HepG2 (cell line): ENCODE measurements around the gene SLU7. TPM values are rescaled to one million over a fixed set of nuclear protein-coding genes. Genes with fewer than 3 reads are reported as not detected.

ENCODE experiments used
- ATAC-seq: fragments of 200-7000 bp; cut with Tn5 transposase; 3 replicates; pipeline ENCODE4 v1.9.1; 2020; ENCODE audit warnings: mild to moderate bottlenecking, moderate library complexity
- BruUV-seq: library from RNA; stranded (reverse); fragments of 400-500 nt; replicated peaks from 2 replicates; lab custom pipeline; 2021; lab: Mats Ljungman, UMichigan
- CTCF ChIA-PET: fragments of 300-600 bp; formaldehyde crosslinking; extraction: SDS; loops from one replicate; lab custom pipeline; 2021; ENCODE audit warnings: low total read pairs, inconsistent platforms, low intra/inter-chr PET ratio; lab: Yijun Ruan, JAX
- POLR2A ChIA-PET: fragments of 350-600 bp; sonication (Branson Sonifier 250); formaldehyde crosslinking; loops from one replicate; lab custom pipeline; 2020; ENCODE audit warnings: antibody characterized with exemption, inconsistent platforms; lab: Yijun Ruan, JAX
- DNase-seq: peaks from one replicate; pipeline ENCODE4 v3.0.0-alpha.2; 2015; ENCODE audit warnings: low spot score
- FAIRE-seq: peaks from 3 replicates; lab custom pipeline; 2011; peaks lifted over from hg19 to GRCh38; lab: Jason Lieb, UNC
- H2AFZ ChIP-seq: one replicate; pipeline ENCODE4 v1.6.1; 2011; ENCODE audit warnings: low read length, inconsistent platforms
- H3K27ac ChIP-seq: fragments of 300-600 bp; 3 replicates; pipeline ENCODE4 v1.8.0; 2011; ENCODE audit warnings: mixed run types, mild to moderate bottlenecking, mixed read lengths, low read length, inconsistent platforms; ENCODE audit not compliant: insufficient read depth; ENCODE audit errors: extremely low read length
- H3K27me3 ChIP-seq, 2 experiments: fragments of 200-600 bp in 1 of 2; 2 replicates in 1 of 2; 3 replicates in 1 of 2; pipeline versions ENCODE4 v1.6.0 to v1.8.0; 2011; ENCODE audit warnings: low read length in 2 of 2, mild to moderate bottlenecking in 2 of 2, moderate library complexity in 2 of 2, inconsistent platforms in 1 of 2; ENCODE audit not compliant: insufficient read depth in 2 of 2, control insufficient read depth in 1 of 2
- H3K36me3 ChIP-seq, 2 experiments: fragments of 200-600 bp in 1 of 2; replicated peaks in 1 of 2; 2 replicates in 1 of 2; 3 replicates in 1 of 2; pipeline versions ENCODE4 v1.5.1 to v1.8.0; 2011; ENCODE audit warnings: low read length in 2 of 2, inconsistent platforms in 1 of 2; ENCODE audit not compliant: insufficient read depth in 2 of 2, control insufficient read depth in 1 of 2
- H3K4me1 ChIP-seq: 2 replicates; pipeline ENCODE4 v1.5.1; 2012; ENCODE audit warnings: low read length, inconsistent platforms; ENCODE audit not compliant: insufficient read depth
- H3K4me2 ChIP-seq: 2 replicates; pipeline ENCODE4 v1.6.0; 2011; ENCODE audit warnings: low read depth, low read length, inconsistent platforms
- H3K4me3 ChIP-seq, 3 experiments: fragments of 200-600 bp in 1 of 3; sonication (generic), shearing (Covaris generic) in 1 of 3; replicated peaks in 1 of 3; 2 replicates each; pipeline ENCODE4 v1.5.1; 2011 to 2016; ENCODE audit warnings: low read length in 3 of 3, inconsistent platforms in 2 of 3, low read depth in 2 of 3, mild to moderate bottlenecking in 2 of 3, control low read depth in 1 of 3, mixed read lengths in 1 of 3; ENCODE audit not compliant: insufficient read depth in 1 of 3
- H3K79me2 ChIP-seq: one replicate; pipeline ENCODE4 v1.6.1; 2011; ENCODE audit warnings: low read length, inconsistent platforms; ENCODE audit not compliant: insufficient read depth
- H3K9ac ChIP-seq: 2 replicates; pipeline ENCODE4 v1.6.0; 2011; ENCODE audit warnings: mild to moderate bottlenecking, low read depth, low read length, inconsistent platforms; ENCODE audit not compliant: insufficient read depth
- H3K9me3 ChIP-seq: 2 replicates; pipeline ENCODE4 v1.5.1; 2012; ENCODE audit warnings: mild to moderate bottlenecking, low read length
- H4K20me1 ChIP-seq: 2 replicates; pipeline ENCODE4 v1.6.0; 2011; ENCODE audit warnings: inconsistent platforms, mild to moderate bottlenecking, low read length, moderate library complexity; ENCODE audit not compliant: insufficient read depth
- CENPT ChIP-seq: sonication (generic); formaldehyde crosslinking; IDR thresholded peaks from 2 replicates; pipeline ENCODE4 v1.8.0; 2022; ENCODE audit warnings: low read depth, mild to moderate bottlenecking, moderate library complexity, missing genetic modification reagents
- DMTF1 ChIP-seq: sonication (generic); formaldehyde crosslinking; IDR thresholded peaks from 2 replicates; pipeline ENCODE4 v1.4.0; 2020; ENCODE audit warnings: mild to moderate bottlenecking, missing genetic modification reagents
- ETV5 ChIP-seq: IDR thresholded peaks from 2 replicates; pipeline ENCODE4 v1.6.1; 2018; ENCODE audit warnings: missing biosample characterization, missing genetic modification reagents, inconsistent platforms, borderline replicate concordance
- FIP1L1 ChIP-seq: fragments of 200-400 bp; formaldehyde crosslinking; IDR thresholded peaks from 2 replicates; pipeline ENCODE4 v1.6.1; 2018; ENCODE audit warnings: low read depth, mild to moderate bottlenecking, low read length, moderate library complexity, borderline replicate concordance; ENCODE audit not compliant: insufficient read depth
- HOXD1 ChIP-seq: sonication (generic); formaldehyde crosslinking; IDR thresholded peaks from 2 replicates; pipeline ENCODE4 v1.5.0; 2020; ENCODE audit warnings: missing genetic modification reagents
- PHF5A ChIP-seq: IDR thresholded peaks from one replicate; pipeline ENCODE4 v1.6.1; 2018; ENCODE audit warnings: low read depth, missing genetic modification reagents; ENCODE audit not compliant: unreplicated experiment
- SIX1 ChIP-seq: sonication (generic); formaldehyde crosslinking; IDR thresholded peaks from 2 replicates; pipeline ENCODE4 v1.4.0; 2020; ENCODE audit warnings: missing genetic modification reagents, borderline replicate concordance
- SIX4 ChIP-seq: sonication (generic); formaldehyde crosslinking; IDR thresholded peaks from 2 replicates; pipeline ENCODE4 v1.4.0; 2020; ENCODE audit warnings: missing genetic modification reagents
- SOX5 ChIP-seq: IDR thresholded peaks from 2 replicates; pipeline ENCODE4 v1.6.1; 2016; ENCODE audit warnings: borderline replicate concordance
- THRA ChIP-seq: sonication (generic); formaldehyde crosslinking; IDR thresholded peaks from 2 replicates; pipeline ENCODE4 v1.4.0; 2020; ENCODE audit warnings: missing genetic modification reagents, borderline replicate concordance
- TMF1 ChIP-seq: sonication (generic); formaldehyde crosslinking; IDR thresholded peaks from 2 replicates; pipeline ENCODE4 v1.8.1; 2022; ENCODE audit warnings: low read depth, missing genetic modification reagents
- U2AF2 ChIP-seq: fragments of 200-400 bp; formaldehyde crosslinking; IDR thresholded peaks from 2 replicates; pipeline ENCODE4 v1.6.1; 2017; ENCODE audit warnings: low read depth, mild to moderate bottlenecking, low read length
- ZIK1 ChIP-seq: sonication (generic); formaldehyde crosslinking; IDR thresholded peaks from 2 replicates; pipeline ENCODE4 v1.5.0; 2020; ENCODE audit warnings: mild to moderate bottlenecking, low read depth, missing genetic modification reagents, borderline replicate concordance
- ZNF501 ChIP-seq: sonication (generic); formaldehyde crosslinking; IDR thresholded peaks from 2 replicates; pipeline ENCODE4 v1.5.1; 2020; ENCODE audit warnings: mild to moderate bottlenecking, moderate library complexity, missing genetic modification reagents
- ZNF577 ChIP-seq: sonication (generic); formaldehyde crosslinking; IDR thresholded peaks from 2 replicates; pipeline ENCODE4 v1.4.0; 2020; ENCODE audit warnings: mild to moderate bottlenecking, low read depth, missing genetic modification reagents, borderline replicate concordance
- ZNF780A ChIP-seq: sonication (generic); formaldehyde crosslinking; IDR thresholded peaks from 2 replicates; pipeline ENCODE4 v1.8.0; 2022; ENCODE audit warnings: mild to moderate bottlenecking, missing genetic modification reagents, moderate library complexity
- ZNF841 ChIP-seq: sonication (generic); formaldehyde crosslinking; IDR thresholded peaks from 2 replicates; pipeline ENCODE4 v1.8.1; 2023; ENCODE audit warnings: missing genetic modification reagents, borderline replicate concordance
- WGBS: methylation state at CpG from one replicate; pipeline ENCODE4 v1.1.6; 2017; ENCODE audit warnings: low lambda C conversion rate; 5-methylcytosine and 5-hydroxymethylcytosine counted together
- in situ Hi-C: cut with HindIII; loops from 2 replicates; pipeline ENCODE4 v1.10.0; 2017; ENCODE audit warnings: low pct_unique_long_range_greater_than_20kb; ENCODE audit not compliant: extremely low pct_ligation_motif_present
- intact Hi-C: fragments of 100-400 bp; cut with micrococcal nuclease; formaldehyde crosslinking; loops from one replicate; pipeline ENCODE4 v1.10.0; 2022; ENCODE audit not compliant: unreplicated experiment
- polyA plus RNA-seq, 8 experiments: library from polyadenylated mRNA; depleted of rRNA in 3 of 8; stranded (reverse) in 7 of 8; unstranded in 1 of 8; fragments of >200 nt; fragmentation: Illumina TruSeq in 4 of 8; extraction: Trizol in 4 of 8; gene quantifications; 2 replicates each; pipeline versions ENCODE4 v1.2.1 to v1.2.3, GENCODE V29; 2011 to 2016; ENCODE audit warnings: low read depth in 4 of 8, missing spikeins in 1 of 8, mixed read lengths in 1 of 8; ENCODE audit not compliant: insufficient read depth in 1 of 8
- total RNA-seq, 5 experiments: library from RNA; depleted of rRNA; stranded (reverse); fragments of >200 nt; fragmentation: Illumina TruSeq; extraction: Trizol; gene quantifications; 2 replicates each; pipeline ENCODE4 v1.2.3, GENCODE V29; 2016; ENCODE audit warnings: low read depth in 1 of 5

The SLU7 gene
- total and polyA plus RNA-seq, 2 of the 13 experiments (the other 11 are each of a cell fraction or from before 2014, with no cell fraction given): 24.0 to 39.2 TPM

- TF ChIP-seq ZNF577 (no peak), SOX5 (peak; percentile 75; the same call in 1 of the 2 replicates), HOXD1 (CRISPR knock-in tag) (no peak), DMTF1 (CRISPR knock-in tag) (no peak), ZNF841 (CRISPR knock-in tag) (no peak), TMF1 (CRISPR knock-in tag) (no peak), ZNF501 (no peak), PHF5A (CRISPR knock-in tag) (no peak), ZNF780A (CRISPR knock-in tag) (no peak), SIX4 (CRISPR knock-in tag) (no peak), SIX1 (CRISPR knock-in tag) (no peak)
These were observed 25.5 kb upstream of the SLU7 start (continued) for GRCh38 chr5:160444407-160444806.

GRCh38 chr5:160442824-160443431 is 24.0 kb upstream of the SLU7 start:
- Histone ChIP-seq H3K27ac (no peak overlapping the region), H3K79me2 (no peaks in the 10 kb centered on the region), H3K4me1 (peaks cover 37% of the 10 kb centered on the region), H3K4me2 (no peak overlapping the region; the same call in 1 of the 2 replicates), H3K9ac (no peak overlapping the region), H3K4me3 (no peak overlapping the region), H3K36me3 (no peaks in the 10 kb centered on the region), H2AFZ (no peak overlapping the region), H3K27me3 (peaks cover 0 to 1% of the 10 kb centered on the region in 2 experiments; a peak in 1 of 5 replicates), H4K20me1 (no peaks in the 10 kb centered on the region), H3K9me3 (no peaks in the 10 kb centered on the region)
- in situ Hi-C loops (no loop called here), intact Hi-C loops (no loop called here)
- no TSS peak for BruUV-seq
- FAIRE-seq (no peak), ATAC-seq (no peak), DNase-seq (no peak)
- WGBS: 51% methylated on average over 4 of the region's 4 CpGs
- ChIA-PET CTCF (no interaction called here), POLR2A (no interaction called here)
- TF ChIP-seq U2AF2 (no peak), ETV5 (CRISPR knock-in tag) (no peak), ZIK1 (no peak), THRA (CRISPR knock-in tag) (no peak), CENPT (CRISPR knock-in tag) (no peak), FIP1L1 (no peak)
